ENCODE data around the gene ZNF148. TPM values are rescaled to one million over a fixed set of nuclear protein-coding genes. Genes with fewer than 3 reads are reported as not detected.

ZNF148 gene
- total and polyA plus RNA-seq, 2 of the 4 experiments (the other 2 are of a cell fraction), result 9.4 to 65.2 TPM

GRCh38 chr3:125394406-125394805 lies 19.3 kb upstream of the ZNF148 start:
- H4K8ac ChIP-seq (ENCODE audit: low read depth in 2 of 2, low read length in 2 of 2), result no peak overlapping the region
- no peak for ATAC-seq (ENCODE audit: low read depth)
- no peak overlapping the region for H2AFZ ChIP-seq (replicated peaks; ENCODE audit: low read length, poor library complexity)

More at GRCh38 chr3:125394406-125394805, 19.3 kb upstream of the ZNF148 start:
- no CpG with 5 or more reads among the region's 3 CpGs for WGBS, 2 experiments (ENCODE audit: extremely low coverage in 2 of 2, insufficient read length in 1 of 2)
- no peaks in the 10 kb centered on the region for H3K36me3 ChIP-seq (ENCODE audit: control insufficient read depth, insufficient read depth, low read length)
- dilution Hi-C loops (cut with HindIII; ENCODE audit: low sequenced_read_pairs, unreplicated experiment), result no loop called here
- no peaks in the 10 kb centered on the region for H3K9me3 ChIP-seq (ENCODE audit: control insufficient read depth, insufficient read depth, low read length)
- intact Hi-C loops (cut with micrococcal nuclease), result no loop called here
- H3K4ac ChIP-seq (ENCODE audit: low read depth, low read length), result no peak overlapping the region
- H2AK5ac ChIP-seq (ENCODE audit: low read depth, low read length), result no peak overlapping the region
- ChIA-PET CTCF (interaction anchor here (0.6 kb wide), 1 partner anchor 739 kb away, joined by 3 read pairs; no protein-coding TSS in a partner anchor), POLR2A (ENCODE audit: unreplicated experiment) (no interaction called here)
- no peak overlapping the region for H3K18ac ChIP-seq (ENCODE audit: low read depth, low read length)
- no peak overlapping the region for H3K23ac ChIP-seq (ENCODE audit: low read depth, low read length)
- in situ Hi-C loops (cut with MboI; ENCODE audit: low sequenced_read_pairs), result no loop called here
- H4K20me1 ChIP-seq (ENCODE audit: insufficient read depth, low read length), result no peaks in the 10 kb centered on the region
- no peak overlapping the region for H2BK20ac ChIP-seq (ENCODE audit: low read depth, low read length)
- no peaks in the 10 kb centered on the region for H3K4me1 ChIP-seq (ENCODE audit: control insufficient read depth, insufficient read depth, low read length)
- H2BK120ac ChIP-seq (ENCODE audit: low read depth, low read length), result no peak overlapping the region
- no peak overlapping the region for H4K5ac ChIP-seq (ENCODE audit: low read depth, low read length)
- TF ChIP-seq CEBPB (IDR thresholded peaks at IDR 0.05; ENCODE audit: low read depth, low read length) (no peak), FOS (IDR thresholded peaks at IDR 0.05; ENCODE audit: low read depth, low read length) (no peak), ELK1 (IDR thresholded peaks at IDR 0.05; ENCODE audit: borderline replicate concordance, low read depth, low read length) (no peak), RCOR1 (IDR thresholded peaks at IDR 0.05; ENCODE audit: insufficient replicate concordance, low read length) (no peak), POLR2A (IDR thresholded peaks at IDR 0.05; ENCODE audit: low read depth, low read length) (no peak), NFE2L2 (IDR thresholded peaks at IDR 0.05; ENCODE audit: low read depth, low read length) (no peak), BHLHE40 (IDR thresholded peaks at IDR 0.05; ENCODE audit: low read depth, low read length) (no peak), MAZ (IDR thresholded peaks at IDR 0.05; ENCODE audit: borderline replicate concordance, low read depth, low read length) (no peak), MXI1 (IDR thresholded peaks at IDR 0.05; ENCODE audit: borderline replicate concordance, low read depth, low read length) (no peak)
- TF ChIP-seq, protein P1, sequence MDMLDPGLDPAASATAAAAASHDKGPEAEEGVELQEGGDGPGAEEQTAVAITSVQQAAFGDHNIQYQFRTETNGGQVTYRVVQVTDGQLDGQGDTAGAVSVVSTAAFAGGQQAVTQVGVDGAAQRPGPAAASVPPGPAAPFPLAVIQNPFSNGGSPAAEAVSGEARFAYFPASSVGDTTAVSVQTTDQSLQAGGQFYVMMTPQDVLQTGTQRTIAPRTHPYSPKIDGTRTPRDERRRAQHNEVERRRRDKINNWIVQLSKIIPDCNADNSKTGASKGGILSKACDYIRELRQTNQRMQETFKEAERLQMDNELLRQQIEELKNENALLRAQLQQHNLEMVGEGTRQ (IDR thresholded peaks at IDR 0.05; ENCODE audit: low read depth, low read length), result no peak
- no TSS peak for BruUV-seq (replicated peaks)
- no peak overlapping the region for H3K27ac ChIP-seq (ENCODE audit: insufficient read depth, low read length)
- H3K27me3 ChIP-seq (ENCODE audit: control insufficient read depth, insufficient read depth, low read length), result no peaks in the 10 kb centered on the region
- H2BK15ac ChIP-seq (ENCODE audit: low read depth, low read length), result no peak overlapping the region
- no peaks in the 10 kb centered on the region for H3K9me1 ChIP-seq (ENCODE audit: insufficient read depth, low read length)
- no peak overlapping the region for H3K4me2 ChIP-seq (ENCODE audit: low read depth, low read length)
- no peak overlapping the region for H3K14ac ChIP-seq (replicated peaks; ENCODE audit: low read depth, low read length)
- no peak overlapping the region for H2AK9ac ChIP-seq (replicated peaks; ENCODE audit: low read depth, low read length, poor library complexity)
- no peak overlapping the region for H3K56ac ChIP-seq (ENCODE audit: extremely low read depth, insufficient read depth, low read length)
- no peaks in the 10 kb centered on the region for H3K79me1 ChIP-seq (ENCODE audit: low read depth in 1 of 2, low read length in 2 of 2)
- no peak overlapping the region for H3K9ac ChIP-seq (ENCODE audit: low read depth, low read length)
- no peak overlapping the region for H4K91ac ChIP-seq (ENCODE audit: insufficient read depth, low read depth, low read length)
- no peak overlapping the region for H3K4me3 ChIP-seq (ENCODE audit: insufficient read depth, low read depth, low read length)
- no peak for DNase-seq
- no peak overlapping the region for H2BK5ac ChIP-seq (ENCODE audit: low read depth, low read length, poor library complexity, severe bottlenecking)

Data from IMR-90 (cell line).